NCI-H1092 treated with DMSO at 0.1 percent for 48 hours (cell line): ENCODE measurements around the gene EIF2A.
"Not testable (repeated sequence)": the region's sequence is repeated elsewhere in the genome, so short reads cannot be mapped to it uniquely, and the experiment has no call there.

Experiments
- DNase-seq: peaks from one replicate; lab custom pipeline; 2025; lab: John Stamatoyannopoulos, UW

EIF2A gene

DNA sequence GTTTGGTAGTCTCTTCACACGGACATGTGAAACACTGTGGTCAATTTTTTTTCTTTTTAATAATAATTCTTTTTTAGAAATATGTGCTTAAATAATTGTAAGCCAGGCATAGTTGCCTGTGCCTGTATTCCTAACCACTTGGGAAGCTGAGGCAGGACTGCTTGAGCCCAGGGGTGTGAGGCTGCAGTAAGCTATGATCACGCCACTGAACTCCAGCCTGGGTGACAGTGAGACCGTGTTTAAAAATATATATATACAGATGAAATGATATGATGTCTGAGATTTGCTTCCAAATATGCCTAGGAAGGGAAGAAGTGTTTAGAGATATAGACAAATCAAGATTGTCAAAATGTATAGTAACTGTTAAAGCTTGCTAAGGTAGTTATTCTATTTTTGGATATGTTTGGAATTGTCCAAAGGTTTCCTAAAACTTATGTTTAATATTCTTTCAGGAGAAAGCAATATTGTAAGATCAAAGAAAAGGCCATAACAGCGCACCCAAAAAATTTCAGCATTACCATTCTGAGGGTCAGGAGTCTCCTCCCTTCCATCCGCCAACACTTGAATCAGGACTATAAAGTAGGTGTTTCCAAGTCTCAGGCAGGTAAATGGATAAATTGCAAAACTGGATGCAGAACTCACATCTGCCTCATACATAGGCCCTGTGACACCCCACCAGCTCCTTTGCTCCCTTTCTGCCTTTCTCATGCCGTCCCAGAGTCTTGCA lies 56.0 kb downstream of the EIF2A start:
- DNase-seq = peak; percentile 45

DNA sequence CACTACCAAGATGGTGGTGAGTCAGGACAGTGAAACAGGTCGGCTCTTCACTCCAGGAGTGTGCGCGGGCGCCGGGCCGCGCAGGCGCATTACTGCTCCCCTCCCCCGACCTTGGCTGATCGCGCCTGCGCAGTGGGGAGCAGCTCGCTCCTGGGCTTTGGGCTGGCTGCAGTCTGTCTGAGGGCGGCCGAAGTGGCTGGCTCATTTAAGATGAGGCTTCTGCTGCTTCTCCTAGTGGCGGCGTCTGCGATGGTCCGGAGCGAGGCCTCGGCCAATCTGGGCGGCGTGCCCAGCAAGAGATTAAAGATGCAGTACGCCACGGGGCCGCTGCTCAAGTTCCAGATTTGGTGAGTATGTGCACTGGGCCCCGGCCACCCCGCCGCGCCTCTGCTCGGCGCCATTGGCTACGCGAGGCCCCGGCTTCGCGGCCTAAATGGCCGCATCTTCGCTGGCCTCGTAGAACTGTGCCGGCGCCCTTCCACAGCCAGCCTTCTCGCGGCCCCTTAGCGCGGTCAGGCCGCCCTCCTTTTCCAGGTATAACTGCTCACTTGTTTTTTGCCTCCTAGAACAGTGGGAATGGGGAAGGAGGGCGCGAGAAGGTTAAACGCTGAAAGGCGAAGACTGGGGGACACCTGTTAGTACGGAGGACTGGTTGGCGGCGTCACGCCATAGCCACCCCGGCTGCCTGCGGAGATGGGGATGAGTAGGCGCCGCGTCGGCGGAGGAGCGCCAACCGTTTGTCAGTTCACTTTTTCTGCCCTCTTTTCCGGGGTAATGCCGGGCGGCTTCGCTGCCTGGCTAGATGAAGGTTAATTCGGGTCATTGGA lies 56.8 kb downstream of the EIF2A start, which contains the start of gene SELENOT:
Gene SELENOT, plus strand, starts transcription at position 169 of the 827 bp plus-strand sequence. Its CDS starts 42 bp downstream, at position 211.
- DNase-seq = peak; percentile 96

DNA sequence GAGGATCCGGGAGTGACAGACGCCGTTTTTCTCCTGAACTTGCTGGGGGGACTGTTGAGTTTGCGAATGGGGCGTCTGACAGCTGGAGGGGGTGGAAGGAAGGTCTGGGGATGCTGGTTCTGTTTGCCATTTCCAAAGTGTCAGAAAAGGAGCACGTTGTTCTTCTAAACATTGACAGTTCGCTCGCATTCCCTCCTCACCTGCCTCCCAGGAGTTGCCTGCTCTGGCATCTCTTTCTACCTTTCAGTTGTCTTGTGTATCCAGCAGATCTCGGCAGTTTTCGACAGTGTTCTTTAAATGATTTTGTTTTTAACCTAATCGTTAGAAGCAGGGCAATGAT lies 57.4 kb downstream of the EIF2A start:
- no peak for DNase-seq

- no peak for DNase-seq
Measured at GRCh38 chr3:150605998-150606641, 59.5 kb downstream of the EIF2A start.

- no peak for DNase-seq
Measured at GRCh38 chr3:150607267-150608065, 60.9 kb downstream of the EIF2A start.

GRCh38 chr3:150609988-150610387 lies 63.4 kb downstream of the EIF2A start:
- DNase-seq = no peak

DNA sequence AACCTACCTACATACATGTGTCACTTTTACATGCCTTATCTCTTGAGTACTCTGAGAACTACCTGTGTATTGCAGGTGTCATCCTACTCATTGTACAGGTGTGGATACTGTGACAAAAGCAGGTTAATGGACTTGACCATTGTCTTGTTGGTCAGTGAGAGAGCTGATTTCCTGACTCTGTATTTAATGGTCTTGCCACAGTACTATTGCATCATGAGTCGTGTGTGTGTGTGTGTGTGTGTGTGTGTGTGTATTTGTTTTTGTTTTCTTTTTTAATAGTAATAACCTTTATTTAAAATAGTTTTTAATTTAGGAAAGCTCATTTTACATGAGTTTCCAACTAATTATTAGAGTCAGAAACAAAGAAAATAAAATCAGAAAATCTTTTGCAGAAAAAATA lies 64.2 kb downstream of the EIF2A start:
- DNase-seq = no peak

DNA sequence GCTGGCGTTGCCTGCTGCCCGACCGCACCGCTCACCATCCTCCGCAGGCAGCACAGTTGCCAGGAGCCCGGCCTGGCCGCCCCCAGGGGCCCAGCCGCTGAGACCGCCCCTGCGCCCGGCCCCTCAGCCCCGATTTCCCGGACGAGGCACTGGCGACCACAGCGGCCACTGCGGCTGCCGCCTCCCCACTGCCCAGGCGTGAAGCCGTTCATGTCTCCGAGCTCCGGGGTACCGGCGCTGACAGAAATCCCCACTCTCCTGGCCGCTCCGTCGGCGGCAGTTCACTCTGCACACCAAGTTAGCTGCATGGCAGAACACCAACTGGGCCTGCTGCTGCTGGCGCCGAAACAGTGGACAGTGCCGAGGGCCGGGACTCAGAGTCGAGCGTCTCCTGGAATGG lies 65.1 kb downstream of the EIF2A start:
- DNase-seq = no peak

GRCh38 chr3:150612494-150612893 lies 65.9 kb downstream of the EIF2A start:
- DNase-seq = no peak

GRCh38 chr3:150613034-150613433 lies 66.4 kb downstream of the EIF2A start:
- no peak for DNase-seq

- no peak for DNase-seq
Measured at GRCh38 chr3:150613709-150614480, 67.3 kb downstream of the EIF2A start.

DNA sequence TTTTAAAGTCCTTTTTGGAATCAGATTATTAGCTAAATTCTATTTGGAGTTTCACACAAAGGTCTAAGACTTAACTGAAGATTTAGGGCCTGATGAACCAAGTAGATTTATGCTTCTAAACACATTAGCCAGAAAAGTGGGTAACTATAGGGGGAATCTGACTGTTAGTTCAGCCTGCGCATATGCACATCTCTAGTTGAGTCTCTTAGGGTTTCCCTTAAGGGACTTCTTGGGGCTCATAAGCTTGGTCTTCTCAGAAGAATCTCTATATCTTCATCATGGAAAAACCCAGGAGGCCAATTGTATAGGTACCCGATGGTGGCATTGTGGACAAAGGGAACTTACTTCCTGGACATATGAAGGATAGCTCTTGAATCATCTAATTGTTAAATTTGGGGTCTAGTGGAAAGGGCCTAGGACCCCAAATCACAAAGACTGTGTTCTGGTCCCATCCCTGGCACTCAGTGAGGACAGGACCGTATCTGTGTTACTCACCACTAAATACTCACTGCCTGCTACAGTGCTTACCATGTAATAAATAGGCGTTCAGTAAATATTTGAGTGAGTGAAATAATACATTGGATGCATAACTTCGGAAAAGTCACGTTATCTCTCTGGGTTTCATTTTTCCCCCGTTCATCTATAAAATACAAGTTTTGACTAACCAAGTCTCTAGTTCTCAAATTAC lies 73.6 kb downstream of the EIF2A start:
- no peak for DNase-seq

- DNase-seq = not testable (repeated sequence)
Measured at GRCh38 chr3:150622955-150623354, 76.4 kb downstream of the EIF2A start.

- DNase-seq = no peak
Measured at GRCh38 chr3:150623945-150624344, 77.4 kb downstream of the EIF2A start.

DNA sequence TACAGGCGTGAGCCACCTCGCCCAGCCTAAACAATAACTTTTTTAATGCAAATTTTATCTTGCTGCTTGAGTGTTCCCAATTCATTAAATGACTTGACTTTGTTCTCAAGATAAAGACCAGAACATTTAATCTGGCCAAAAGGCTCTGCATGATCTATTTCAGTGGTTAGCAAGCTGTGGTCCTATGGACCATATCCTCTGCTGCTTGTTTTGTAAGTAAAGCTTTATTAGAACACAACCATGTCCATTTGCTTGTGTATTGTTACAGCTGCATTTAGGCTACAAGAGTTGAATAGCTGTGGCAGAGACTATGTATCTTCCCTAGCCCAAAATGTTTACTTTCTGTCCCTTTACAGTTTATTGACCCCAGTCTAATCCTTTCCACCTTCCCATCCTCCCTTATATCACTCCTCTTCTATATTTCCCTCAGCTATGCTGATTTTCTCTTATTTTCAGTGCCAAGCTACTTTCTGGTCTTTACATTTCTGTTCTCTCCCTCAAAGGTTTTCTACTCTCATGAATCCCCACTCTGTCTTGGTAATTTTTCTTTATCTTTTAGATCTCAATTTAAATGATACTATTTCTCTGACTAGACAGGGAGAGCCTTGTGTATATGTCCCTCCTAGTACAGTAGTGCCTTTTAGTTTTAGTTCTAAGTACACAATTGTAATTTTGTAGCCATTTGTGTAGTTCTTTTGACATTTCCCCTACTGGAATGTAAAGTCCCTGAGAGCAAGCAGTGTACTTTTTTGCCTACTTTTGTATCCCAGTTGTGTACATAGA lies 79.8 kb downstream of the EIF2A start:
- no peak for DNase-seq

- DNase-seq = no peak
Measured at GRCh38 chr3:150627557-150627956, 81.0 kb downstream of the EIF2A start.

DNA sequence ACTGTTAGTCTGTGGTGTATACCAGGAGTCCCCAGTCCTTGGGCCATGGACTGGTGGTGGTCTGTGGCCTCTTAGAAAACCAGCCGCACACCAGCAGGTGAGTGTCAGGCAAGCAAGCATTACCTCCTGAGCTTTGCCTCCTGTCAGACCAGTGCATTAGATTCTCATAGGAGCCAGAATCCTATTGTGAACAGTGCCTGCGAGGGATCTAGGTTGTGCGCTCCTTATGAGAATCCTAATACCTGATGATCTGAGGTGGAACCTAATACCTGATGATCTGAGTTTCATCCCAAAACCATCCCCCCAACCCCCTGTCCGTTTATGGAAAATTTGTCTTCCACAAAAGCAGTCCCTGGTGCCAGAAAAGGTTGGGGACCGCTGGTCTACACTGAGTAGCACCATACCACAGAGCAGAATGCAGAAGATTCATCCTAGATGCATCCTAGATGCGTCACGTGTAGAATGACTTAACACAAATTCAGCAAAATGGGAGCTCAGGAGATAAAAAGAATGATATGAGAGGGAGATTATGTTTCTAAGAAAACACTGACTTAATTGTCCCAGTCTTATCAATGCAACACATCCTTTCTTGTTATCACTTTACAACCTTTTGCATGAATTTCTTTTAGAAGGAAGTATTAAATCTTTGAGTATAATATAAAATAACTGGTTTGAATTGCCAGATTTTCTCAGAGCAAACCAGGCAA lies 85.1 kb downstream of the EIF2A start:
- no peak for DNase-seq

DNA sequence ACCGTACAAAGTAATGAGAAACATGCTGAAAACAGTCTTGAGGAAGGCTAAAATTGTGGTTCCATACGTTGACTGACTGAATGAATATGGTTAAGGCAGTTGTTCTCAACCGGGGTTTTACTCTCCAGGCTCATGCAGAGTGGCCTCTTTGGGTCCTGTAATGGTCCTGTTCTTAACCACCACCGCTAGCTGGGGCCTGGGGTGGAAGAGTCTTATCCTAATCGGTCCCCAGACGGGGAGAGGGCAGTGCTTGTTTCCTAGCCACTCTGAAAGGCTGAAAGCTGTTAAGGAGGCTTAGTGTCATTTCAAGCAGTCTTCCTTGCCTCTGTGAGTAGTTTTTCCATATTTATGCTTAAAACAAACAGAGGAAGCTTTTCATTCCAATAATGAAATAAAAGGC lies 88.5 kb downstream of the EIF2A start:
- no peak for DNase-seq

DNA sequence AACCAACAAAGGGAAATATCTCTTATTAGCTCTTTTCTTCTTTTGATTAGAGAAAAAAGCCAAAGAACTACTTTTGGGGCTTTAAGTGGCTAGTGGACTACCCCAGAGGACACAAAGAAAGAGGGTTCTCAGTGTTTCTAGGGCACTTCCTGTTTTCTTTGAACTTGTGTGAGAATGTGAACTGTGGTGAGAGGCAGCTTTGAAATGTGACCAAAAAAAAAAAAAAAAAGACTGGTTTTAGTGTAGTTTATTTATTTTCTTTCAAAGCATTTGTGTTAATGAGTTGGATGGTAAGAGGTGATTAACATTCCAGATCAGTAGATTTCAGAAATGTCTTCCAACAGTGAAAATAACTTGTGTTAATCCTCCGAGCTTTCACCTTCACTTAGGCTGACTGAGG lies 88.9 kb downstream of the EIF2A start:
- no peak for DNase-seq
